ENCODE measurements around the gene STK16.
A peak's percentile ranks its signal among the peaks of the same experiment; 100 is the strongest.
"Not testable (repeated sequence)": the region's sequence is repeated elsewhere in the genome, so short reads cannot be mapped to it uniquely, and the experiment has no call there.

Gene STK16

DNA sequence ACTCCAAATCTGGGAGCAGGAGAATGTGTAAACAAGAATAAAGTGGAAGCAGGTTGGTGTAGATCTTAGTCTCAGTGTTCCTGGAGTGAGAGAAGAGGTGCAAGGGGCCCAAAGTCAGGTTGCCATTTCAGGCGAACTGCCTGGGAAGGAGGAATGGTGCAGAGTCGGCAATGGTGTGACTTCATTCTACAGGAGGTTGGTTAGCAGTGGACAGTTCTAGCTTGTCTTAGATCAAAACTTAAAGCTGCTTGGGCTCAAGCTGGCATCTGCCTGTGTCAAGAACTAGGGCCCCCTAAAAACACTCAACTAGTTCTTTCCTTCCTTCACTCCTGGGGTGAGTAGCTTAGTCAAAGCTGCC, 3.5 kb downstream of the STK16 start:
- peaks cover 30 to 56% of the 10 kb centered on the region in 2 donors for H3K4me1 ChIP-seq (ENCODE audit: control insufficient read depth in 1 of 2, insufficient read depth in 2 of 2, low read length in 2 of 2)
- H3K4me3 ChIP-seq (ENCODE audit: low read depth in 1 of 2, low read length in 2 of 2): peak overlapping the region in 1 of 2 donors; percentile 2
- H3K27ac ChIP-seq (ENCODE audit: low read length): peak overlapping the region; percentile 90
- H3K9me3 ChIP-seq (ENCODE audit: control insufficient read depth in 1 of 2, low read length in 2 of 2): no peaks in the 10 kb centered on the region
- no peaks in the 10 kb centered on the region for H3K27me3 ChIP-seq (ENCODE audit: low read depth, low read length)
- H3K36me3 ChIP-seq (ENCODE audit: control insufficient read depth in 1 of 2, insufficient read depth in 2 of 2, low read length in 2 of 2): peaks cover 14 to 34% of the 10 kb centered on the region in 2 donors

DNA sequence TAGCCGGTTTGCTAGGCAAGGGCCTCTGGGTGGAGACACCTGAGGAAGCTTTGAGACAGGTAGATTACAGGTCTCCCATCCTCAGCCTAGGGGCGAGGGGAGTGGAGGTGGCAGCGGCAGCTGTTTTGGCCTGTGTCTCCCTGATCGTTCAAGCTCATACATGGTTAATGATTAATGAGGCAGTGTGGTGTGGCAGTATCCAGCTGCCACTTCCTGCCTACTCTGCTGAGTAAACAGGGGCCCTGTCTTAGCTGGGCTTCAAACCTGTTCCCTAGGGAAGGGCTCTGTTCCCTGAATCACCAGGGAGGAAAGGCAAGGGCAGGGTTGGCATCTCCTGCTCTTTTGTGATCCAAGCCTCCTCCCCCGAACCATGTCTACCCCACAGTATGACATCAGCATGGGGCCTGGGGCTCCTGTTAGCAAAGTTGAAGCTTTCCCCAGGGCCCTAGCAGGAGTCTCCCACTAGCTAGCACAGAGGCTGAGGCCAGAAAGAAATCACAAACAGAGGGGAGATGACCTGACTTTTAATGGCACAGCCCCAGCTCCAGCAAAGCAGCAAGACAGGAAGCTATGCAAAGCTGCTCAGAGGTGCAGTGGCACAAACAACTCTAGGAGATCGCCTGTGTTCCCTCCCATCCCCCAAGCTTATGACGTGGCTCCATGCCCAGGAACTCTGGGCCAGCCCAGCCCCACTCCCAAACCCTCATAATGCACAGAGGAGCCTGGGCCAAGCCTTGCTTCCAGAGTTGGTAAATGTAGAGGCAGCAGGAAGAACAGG, 4.1 kb downstream of the STK16 start:
- Histone ChIP-seq H3K4me1 (ENCODE audit: control insufficient read depth in 1 of 2, insufficient read depth in 2 of 2, low read length in 2 of 2) (peaks cover 30 to 52% of the 10 kb centered on the region in 2 donors), H3K27ac (ENCODE audit: low read length) (peak overlapping the region; percentile 90), H3K36me3 (ENCODE audit: control insufficient read depth in 1 of 2, insufficient read depth in 2 of 2, low read length in 2 of 2) (peaks cover 14 to 34% of the 10 kb centered on the region in 2 donors), H3K4me3 (ENCODE audit: low read depth in 1 of 2, low read length in 2 of 2) (peak overlapping the region in 1 of 2 donors; percentile 2), H3K9me3 (ENCODE audit: control insufficient read depth in 1 of 2, low read length in 2 of 2) (no peaks in the 10 kb centered on the region), H3K27me3 (ENCODE audit: low read depth, low read length) (no peaks in the 10 kb centered on the region)

DNA sequence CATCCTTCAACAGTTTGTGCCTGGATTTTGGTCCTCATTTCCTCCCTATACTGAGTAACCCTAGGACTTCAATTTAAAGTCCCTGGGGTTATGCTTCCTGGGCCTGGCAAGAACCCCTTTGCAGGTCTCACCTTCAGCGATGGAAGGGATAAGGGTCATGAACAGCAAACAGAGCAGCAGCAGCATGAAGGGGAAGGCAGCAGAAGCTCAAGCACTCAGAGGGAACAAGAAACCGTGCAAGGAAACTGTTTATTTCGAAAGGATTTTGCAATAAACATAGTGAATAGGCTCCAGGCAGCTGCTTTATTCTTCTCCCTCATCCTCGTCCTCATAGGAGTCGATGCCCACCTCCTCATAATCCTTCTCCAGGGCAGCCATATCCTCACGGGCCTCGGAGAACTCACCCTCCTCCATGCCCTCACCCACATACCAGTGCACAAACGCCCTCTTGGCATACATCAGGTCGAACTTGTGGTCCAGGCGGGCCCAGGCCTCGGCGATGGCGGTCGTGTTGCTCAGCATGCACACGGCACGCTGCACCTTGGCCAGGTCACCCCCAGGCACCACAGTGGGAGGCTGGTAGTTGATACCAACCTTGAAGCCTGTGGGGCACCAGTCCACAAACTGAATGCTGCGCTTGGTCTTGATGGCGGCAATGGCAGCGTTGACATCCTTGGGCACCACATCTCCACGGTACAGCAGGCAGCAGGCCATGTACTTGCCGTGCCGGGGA, 4.9 kb downstream of the STK16 start:
- peaks cover 14 to 34% of the 10 kb centered on the region in 2 donors for H3K36me3 ChIP-seq (ENCODE audit: control insufficient read depth in 1 of 2, insufficient read depth in 2 of 2, low read length in 2 of 2)
- H3K4me1 ChIP-seq (ENCODE audit: control insufficient read depth in 1 of 2, insufficient read depth in 2 of 2, low read length in 2 of 2): peaks cover 30 to 45% of the 10 kb centered on the region in 2 donors
- H3K9me3 ChIP-seq (ENCODE audit: control insufficient read depth in 1 of 2, low read length in 2 of 2): no peaks in the 10 kb centered on the region
- no peaks in the 10 kb centered on the region for H3K27me3 ChIP-seq (ENCODE audit: low read depth, low read length)
- H3K27ac ChIP-seq (ENCODE audit: low read length): peak overlapping the region; percentile 90
- H3K4me3 ChIP-seq (ENCODE audit: low read depth in 1 of 2, low read length in 2 of 2): peak overlapping the region in 1 of 2 donors; percentile 2

DNA sequence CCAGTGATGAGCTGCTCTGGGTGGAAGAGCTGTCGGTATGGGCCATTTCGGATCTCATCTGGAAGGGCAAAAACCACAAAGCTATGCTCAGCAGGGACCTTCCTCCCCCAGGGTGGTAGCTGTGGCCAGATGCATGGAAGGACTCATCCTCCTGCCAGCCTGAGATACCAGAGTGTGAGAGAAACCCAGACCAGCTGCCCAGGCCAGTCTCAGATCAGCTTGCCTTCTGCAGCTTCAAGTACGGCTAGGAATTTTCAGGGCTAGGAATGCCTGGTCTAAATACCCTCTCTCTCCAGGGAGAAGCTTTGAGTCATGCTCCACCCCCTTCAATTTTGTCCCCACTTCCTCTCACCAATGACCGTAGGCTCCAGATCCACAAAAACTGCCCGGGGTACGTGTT, 6.4 kb downstream of the STK16 start:
- no peaks in the 10 kb centered on the region for H3K27me3 ChIP-seq (ENCODE audit: low read depth, low read length)
- H3K4me3 ChIP-seq (ENCODE audit: low read depth in 1 of 2, low read length in 2 of 2): peak overlapping the region in 1 of 2 donors; percentile 84
- H3K36me3 ChIP-seq (ENCODE audit: control insufficient read depth in 1 of 2, insufficient read depth in 2 of 2, low read length in 2 of 2): peaks cover 13 to 34% of the 10 kb centered on the region in 2 donors
- H3K4me1 ChIP-seq (ENCODE audit: control insufficient read depth in 1 of 2, insufficient read depth in 2 of 2, low read length in 2 of 2): peaks cover 22 to 33% of the 10 kb centered on the region in 2 donors
- H3K9me3 ChIP-seq (ENCODE audit: control insufficient read depth in 1 of 2, low read length in 2 of 2): no peaks in the 10 kb centered on the region
- no peak overlapping the region for H3K27ac ChIP-seq (ENCODE audit: low read length)

DNA sequence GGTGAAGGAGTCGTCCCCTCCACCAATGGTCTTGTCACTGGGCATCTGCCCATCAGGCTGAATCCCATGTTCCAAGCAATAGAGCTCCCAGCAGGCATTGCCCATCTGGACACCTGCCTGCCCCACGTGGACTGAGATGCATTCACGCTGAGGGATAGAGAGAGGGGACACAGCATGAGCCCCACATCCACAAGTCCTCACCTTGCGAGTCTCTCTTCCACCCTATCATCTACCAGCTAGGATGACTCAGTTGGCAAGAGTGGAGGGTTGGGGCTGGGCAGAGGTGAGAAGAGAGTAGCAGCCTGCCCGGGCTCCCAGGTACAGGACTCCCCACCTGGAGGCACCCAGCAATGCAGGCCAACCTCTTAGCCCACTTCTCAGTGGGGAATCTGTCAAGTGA, 6.8 kb downstream of the STK16 start:
- Histone ChIP-seq H3K4me3 (ENCODE audit: low read depth in 1 of 2, low read length in 2 of 2) (peak overlapping the region in 1 of 2 donors; percentile 84), H3K9me3 (ENCODE audit: control insufficient read depth in 1 of 2, low read length in 2 of 2) (no peaks in the 10 kb centered on the region), H3K27me3 (ENCODE audit: low read depth, low read length) (no peaks in the 10 kb centered on the region), H3K36me3 (ENCODE audit: control insufficient read depth in 1 of 2, insufficient read depth in 2 of 2, low read length in 2 of 2) (peaks cover 9 to 30% of the 10 kb centered on the region in 2 donors), H3K27ac (ENCODE audit: low read length) (peak overlapping the region; percentile 72), H3K4me1 (ENCODE audit: control insufficient read depth in 1 of 2, insufficient read depth in 2 of 2, low read length in 2 of 2) (peaks cover 18 to 31% of the 10 kb centered on the region in 2 donors)

DNA sequence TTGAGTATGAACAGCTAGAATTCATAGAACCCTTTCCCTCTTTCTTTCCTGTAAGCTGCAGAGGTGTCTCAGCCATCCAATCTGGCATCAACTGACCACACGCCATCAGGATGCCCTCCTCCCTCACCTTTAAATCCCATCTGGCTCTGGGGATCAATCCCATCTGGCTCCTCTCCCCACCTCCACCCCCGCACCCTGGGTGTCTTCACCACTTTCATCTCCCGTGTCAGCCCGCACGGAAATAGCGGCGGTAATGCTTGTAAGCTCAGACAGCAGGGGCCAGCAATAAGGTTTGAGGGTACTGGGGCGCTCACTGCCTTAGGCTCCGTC, 7.3 kb downstream of the STK16 start:
- H3K27me3 ChIP-seq (ENCODE audit: low read depth, low read length): no peaks in the 10 kb centered on the region

DNA sequence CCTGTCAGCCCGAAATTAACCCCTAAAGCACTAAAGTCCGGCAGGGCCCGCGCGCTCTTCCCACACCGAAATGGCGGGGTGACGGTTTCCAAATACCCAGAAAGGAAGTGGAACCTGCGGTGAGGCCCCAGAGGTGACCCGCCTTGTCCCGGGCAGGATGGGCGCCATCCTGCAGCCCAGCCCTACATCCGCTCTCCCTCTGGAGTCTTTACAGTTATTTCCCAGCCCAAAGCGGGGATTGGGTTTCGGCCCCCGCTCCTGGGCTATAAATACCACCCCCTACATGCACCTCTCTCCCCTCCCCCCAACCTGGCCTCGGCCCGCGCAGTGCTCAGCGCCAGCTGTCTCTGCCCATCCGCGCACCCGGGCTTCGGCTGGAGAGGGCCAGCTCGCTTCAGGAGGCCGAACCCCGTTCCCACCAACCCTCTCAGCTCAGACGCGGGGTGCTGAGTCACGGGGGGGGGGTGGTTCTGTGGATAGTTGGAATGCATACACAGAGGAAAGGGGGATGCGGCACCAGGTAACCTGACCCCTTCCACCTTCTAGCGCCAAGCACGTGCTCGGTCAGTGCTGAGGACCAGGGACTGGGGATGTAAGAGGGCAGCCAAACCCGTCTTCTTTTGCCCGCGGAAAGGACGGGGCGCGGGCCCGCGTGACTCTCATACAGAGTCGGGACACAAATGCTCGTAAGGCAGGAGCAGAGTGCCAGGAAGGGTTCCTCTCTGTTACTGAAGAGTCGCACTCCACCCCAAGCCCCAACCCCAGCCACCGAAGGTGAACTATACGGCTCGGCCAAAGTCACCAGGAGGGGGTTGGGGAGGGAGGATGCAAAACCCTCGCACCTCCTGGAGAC, 7.8 kb downstream of the STK16 start, which contains the start of gene TUBA4B:
Gene TUBA4B (plus strand): TSS at position 344 of the 853 bp plus-strand sequence. CDS start 165 bp downstream, at position 509.
- Histone ChIP-seq H3K4me1 (ENCODE audit: control insufficient read depth in 1 of 2, insufficient read depth in 2 of 2, low read length in 2 of 2) (peaks cover 18 to 26% of the 10 kb centered on the region in 2 donors), H3K27me3 (ENCODE audit: low read depth, low read length) (no peaks in the 10 kb centered on the region)

More for the DNA sequence above, 7.3 kb downstream of the STK16 start:
- H3K9me3 ChIP-seq (ENCODE audit: control insufficient read depth in 1 of 2, low read length in 2 of 2): no peaks in the 10 kb centered on the region
- H3K36me3 ChIP-seq (ENCODE audit: control insufficient read depth in 1 of 2, insufficient read depth in 2 of 2, low read length in 2 of 2): peaks cover 8 to 25% of the 10 kb centered on the region in 2 donors
- H3K4me1 ChIP-seq (ENCODE audit: control insufficient read depth in 1 of 2, insufficient read depth in 2 of 2, low read length in 2 of 2): peaks cover 18 to 26% of the 10 kb centered on the region in 2 donors
- peak overlapping the region; percentile 72 for H3K27ac ChIP-seq (ENCODE audit: low read length)
- H3K4me3 ChIP-seq (ENCODE audit: low read depth in 1 of 2, low read length in 2 of 2): peak overlapping the region; percentile 75 to 84

DNA sequence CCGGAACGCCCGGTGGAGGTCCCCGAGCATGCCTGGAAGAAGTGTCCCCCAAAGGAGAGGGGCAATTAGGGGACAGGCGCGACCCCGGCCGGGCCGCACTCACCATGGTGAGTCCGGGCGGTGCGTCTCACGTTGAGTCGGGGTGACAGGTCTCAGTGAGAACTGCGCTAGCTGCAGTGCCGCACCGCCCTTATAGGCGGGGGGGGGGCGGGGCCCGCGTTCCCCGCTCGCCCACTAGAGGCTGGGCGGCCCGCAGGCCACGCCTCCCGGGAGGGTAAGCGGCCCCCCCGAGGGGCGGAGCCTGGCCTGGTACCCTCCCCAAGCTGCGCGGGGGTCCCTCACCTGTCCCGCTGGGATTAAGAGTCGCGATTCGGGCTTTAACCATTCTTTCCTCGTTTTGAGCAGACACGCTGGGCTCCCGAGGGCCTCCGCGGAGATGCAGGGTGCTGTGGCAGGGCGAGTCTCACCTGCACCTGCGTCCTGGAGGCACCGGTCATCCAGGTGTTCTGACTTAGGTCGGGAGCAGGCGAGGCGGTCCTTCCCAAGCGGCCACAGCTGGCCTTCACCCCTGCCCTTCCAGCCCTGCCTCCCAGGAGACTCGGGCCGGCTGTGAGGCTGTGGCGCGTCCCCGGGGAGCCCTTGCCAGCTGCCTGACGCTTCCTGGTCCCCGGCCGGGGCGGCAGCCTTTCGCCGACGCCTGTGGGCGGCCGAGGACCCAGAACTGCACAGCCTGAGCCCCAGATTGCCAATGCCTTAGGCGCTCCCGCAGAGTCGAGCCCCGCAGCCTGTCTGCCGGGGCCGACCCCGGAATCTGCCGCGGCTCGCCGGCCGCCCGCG, 8.7 kb downstream of the STK16 start, which contains the start of gene TUBA4A:
Gene TUBA4A (minus strand): TSS at position 166 of the 837 bp plus-strand sequence. CDS start 60 bp downstream, at position 106.
- Histone ChIP-seq H3K9me3 (ENCODE audit: control insufficient read depth in 1 of 2, low read length in 2 of 2) (no peaks in the 10 kb centered on the region), H3K4me3 (ENCODE audit: low read depth in 1 of 2, low read length in 2 of 2) (peak within 1 kb of the TSS; percentile 75 to 84), H3K27ac (ENCODE audit: low read length) (peak within 1 kb of the TSS; percentile 72), H3K36me3 (ENCODE audit: control insufficient read depth in 1 of 2, insufficient read depth in 2 of 2, low read length in 2 of 2) (peaks cover 0 to 14% of the 10 kb centered on the region in 2 donors), H3K27me3 (ENCODE audit: low read depth, low read length) (no peaks in the 10 kb centered on the region), H3K4me1 (ENCODE audit: control insufficient read depth in 1 of 2, insufficient read depth in 2 of 2, low read length in 2 of 2) (peaks cover 15 to 22% of the 10 kb centered on the region in 2 donors)

More for the DNA sequence above, 7.8 kb downstream of the STK16 start, which contains the start of gene TUBA4B:
- H3K4me3 ChIP-seq (ENCODE audit: low read depth in 1 of 2, low read length in 2 of 2): peak within 1 kb of the TSS; percentile 75 to 84
- peaks cover 3 to 21% of the 10 kb centered on the region in 2 donors for H3K36me3 ChIP-seq (ENCODE audit: control insufficient read depth in 1 of 2, insufficient read depth in 2 of 2, low read length in 2 of 2)
- H3K27ac ChIP-seq (ENCODE audit: low read length): peak within 1 kb of the TSS; percentile 72
- no peaks in the 10 kb centered on the region for H3K9me3 ChIP-seq (ENCODE audit: control insufficient read depth in 1 of 2, low read length in 2 of 2)

DNA sequence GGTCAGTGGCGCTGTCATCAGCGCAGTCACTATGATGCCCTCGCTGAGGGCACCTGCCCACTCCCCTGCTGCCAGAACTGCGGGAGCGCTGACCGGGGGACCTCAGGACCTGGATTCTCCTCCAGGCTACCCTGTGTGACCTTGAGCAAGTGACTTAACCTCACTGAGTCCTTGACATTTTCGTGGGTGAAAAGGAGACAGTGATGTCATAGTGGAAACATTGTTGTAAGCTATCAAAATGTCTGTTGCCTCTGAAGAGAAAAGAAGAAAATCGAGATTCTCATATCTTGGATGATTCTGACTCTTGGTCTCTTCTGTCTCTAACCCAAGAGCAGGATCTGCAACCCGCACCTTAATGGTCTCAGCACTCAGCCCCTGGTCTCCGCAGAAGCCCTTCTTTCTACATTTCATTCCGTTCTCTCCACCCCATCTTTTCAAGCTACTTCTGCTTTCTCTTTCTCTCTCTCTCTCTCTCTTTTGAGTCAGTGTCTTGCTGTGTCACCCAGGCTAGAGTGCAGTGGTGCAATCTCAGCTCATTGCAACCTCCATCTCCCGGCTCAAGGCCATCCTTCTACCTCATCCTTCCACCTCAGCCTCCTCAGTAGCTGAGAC, 9.4 kb downstream of the STK16 start:
- H3K9me3 ChIP-seq (ENCODE audit: control insufficient read depth in 1 of 2, low read length in 2 of 2): no peaks in the 10 kb centered on the region
- H3K27me3 ChIP-seq (ENCODE audit: low read depth, low read length): no peaks in the 10 kb centered on the region
- H3K4me1 ChIP-seq (ENCODE audit: control insufficient read depth in 1 of 2, insufficient read depth in 2 of 2, low read length in 2 of 2): peaks cover 8 to 15% of the 10 kb centered on the region in 2 donors
- peak overlapping the region; percentile 33 for H3K27ac ChIP-seq (ENCODE audit: low read length)
- H3K36me3 ChIP-seq (ENCODE audit: control insufficient read depth in 1 of 2, insufficient read depth in 2 of 2, low read length in 2 of 2): peaks cover 0 to 11% of the 10 kb centered on the region in 2 donors
- H3K4me3 ChIP-seq (ENCODE audit: low read depth in 1 of 2, low read length in 2 of 2): peak overlapping the region; percentile 75 to 84

DNA sequence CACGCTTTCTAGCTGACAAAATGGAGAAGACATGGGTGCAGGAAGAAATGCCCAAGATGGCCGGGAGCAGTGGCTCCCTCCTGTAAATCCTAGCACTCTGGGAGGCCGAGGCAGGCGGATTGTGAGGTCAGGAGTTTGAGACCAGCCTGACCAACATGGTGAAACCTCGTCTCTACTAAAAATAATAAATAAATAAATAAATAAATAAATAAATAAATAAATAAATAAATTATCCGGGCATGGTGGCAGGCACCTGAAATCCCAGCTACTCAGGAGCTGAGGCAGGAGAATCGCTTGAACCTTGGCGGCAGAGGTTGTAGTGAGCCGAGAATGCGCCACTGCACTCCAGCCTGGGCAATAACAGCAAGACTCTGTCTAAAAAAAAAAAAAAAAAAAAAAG, 13.7 kb downstream of the STK16 start:
- H3K36me3 ChIP-seq (ENCODE audit: control insufficient read depth in 1 of 2, insufficient read depth in 2 of 2, low read length in 2 of 2); H3K4me1 ChIP-seq (ENCODE audit: control insufficient read depth in 1 of 2, insufficient read depth in 2 of 2, low read length in 2 of 2); H3K27me3 ChIP-seq (ENCODE audit: low read depth, low read length); H3K27ac ChIP-seq (ENCODE audit: low read length); H3K4me3 ChIP-seq (ENCODE audit: low read depth in 1 of 2, low read length in 2 of 2); H3K9me3 ChIP-seq (ENCODE audit: control insufficient read depth in 1 of 2, low read length in 2 of 2): not testable (repeated sequence)
